Measurements from ENCODE around the gene C6orf89. TPM values are rescaled to one million over a fixed set of nuclear protein-coding genes. Genes with fewer than 3 reads are reported as not detected.
"Not testable (repeated sequence)": the region's sequence is repeated elsewhere in the genome, so short reads cannot be mapped to it uniquely, and the experiment has no call there.

Gene C6orf89
- total RNA-seq, 1 experiment from 2014 or later, result 36.9 TPM

- no TSS peak for BruUV-seq (replicated peaks)
- CTCF ChIA-PET, result interaction anchor here (0.7 to 2.4 kb wide), 4 partner anchors 25 to 132 kb away, joined by 3 to 12 read pairs (median 6); no protein-coding TSS in a partner anchor
- TF ChIP-seq CTCF (IDR thresholded peaks at IDR 0.05; ENCODE audit: unreplicated experiment), result no peak
- Mint-ChIP-seq H3K27me3 (ENCODE audit: insufficient read depth, unreplicated experiment) (no peaks in the 10 kb centered on the region), H3K27ac (ENCODE audit: low read depth, unreplicated experiment) (no peak overlapping the region), H3K4me3 (ENCODE audit: unreplicated experiment) (no peak overlapping the region), H3K9me3 (ENCODE audit: unreplicated experiment) (no peaks in the 10 kb centered on the region), H3K36me3 (ENCODE audit: insufficient read depth, unreplicated experiment) (peaks cover 21% of the 10 kb centered on the region), H3K4me1 (ENCODE audit: insufficient read depth, unreplicated experiment) (peaks cover 17% of the 10 kb centered on the region)
- intact Hi-C loops (cut with micrococcal nuclease), result loop anchor here (10.0 kb wide), 1 partner anchor 326 kb away; no protein-coding TSS in a partner anchor
- DNase-seq (ENCODE audit: unreplicated experiment), result no peak
- POLR2A ChIA-PET, result interaction anchor here (0.8 to 2.3 kb wide), 5 partner anchors 10 to 129 kb away, joined by 3 to 9 read pairs (median 3); partner anchors contain the start of genes MTCH1 and PPIL1
Observed at GRCh38 chr6:36888654-36889481, 3.1 kb downstream of the C6orf89 start.

DNA sequence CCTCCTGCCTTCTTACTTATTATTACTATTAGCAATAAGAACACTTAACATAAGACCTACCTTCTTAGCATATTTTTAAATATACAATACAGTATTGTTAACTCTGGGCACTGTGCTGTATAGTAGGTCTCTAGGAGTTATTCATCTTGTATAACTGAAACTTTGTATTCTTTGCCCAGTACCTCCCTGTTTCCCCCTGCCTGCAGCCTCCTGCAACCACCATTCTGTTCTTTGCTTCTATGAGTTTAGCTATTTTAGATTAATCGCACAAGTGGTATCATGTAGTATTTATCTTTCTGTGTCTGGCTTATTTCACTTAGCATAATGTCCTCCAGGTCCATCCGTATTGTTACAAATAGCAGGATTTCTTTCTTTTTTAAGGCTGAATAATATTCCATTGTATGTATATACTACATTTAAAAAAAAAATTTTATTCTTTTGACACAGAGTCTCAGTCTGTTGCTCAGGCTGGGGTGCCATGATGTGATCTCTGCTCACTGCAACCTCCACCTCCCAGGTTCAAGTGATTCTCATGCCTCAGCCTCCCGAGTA is 4.4 kb downstream of the C6orf89 start:
- ChIA-PET POLR2A (interaction anchor here (0.6 to 2.3 kb wide), 3 partner anchors 16 to 96 kb away, joined by 3 to 9 read pairs (median 4); partner anchors contain the start of gene PPIL1), CTCF (interaction anchor here (0.6 to 2.4 kb wide), 4 partner anchors 9 to 128 kb away, joined by 3 to 12 read pairs (median 5); no protein-coding TSS in a partner anchor)
- Mint-ChIP-seq H3K36me3 (ENCODE audit: insufficient read depth, unreplicated experiment) (peaks cover 21% of the 10 kb centered on the region), H3K27me3 (ENCODE audit: insufficient read depth, unreplicated experiment) (no peaks in the 10 kb centered on the region), H3K4me1 (ENCODE audit: insufficient read depth, unreplicated experiment) (peaks cover 23% of the 10 kb centered on the region), H3K9me3 (ENCODE audit: unreplicated experiment) (no peaks in the 10 kb centered on the region), H3K4me3 (ENCODE audit: unreplicated experiment) (no peak overlapping the region), H3K27ac (ENCODE audit: low read depth, unreplicated experiment) (no peak overlapping the region)
- no TSS peak for BruUV-seq (replicated peaks)
- intact Hi-C loops (cut with micrococcal nuclease), result no loop called here
- DNase-seq (ENCODE audit: unreplicated experiment), result no peak
- TF ChIP-seq CTCF (IDR thresholded peaks at IDR 0.05; ENCODE audit: unreplicated experiment), result no peak

DNA sequence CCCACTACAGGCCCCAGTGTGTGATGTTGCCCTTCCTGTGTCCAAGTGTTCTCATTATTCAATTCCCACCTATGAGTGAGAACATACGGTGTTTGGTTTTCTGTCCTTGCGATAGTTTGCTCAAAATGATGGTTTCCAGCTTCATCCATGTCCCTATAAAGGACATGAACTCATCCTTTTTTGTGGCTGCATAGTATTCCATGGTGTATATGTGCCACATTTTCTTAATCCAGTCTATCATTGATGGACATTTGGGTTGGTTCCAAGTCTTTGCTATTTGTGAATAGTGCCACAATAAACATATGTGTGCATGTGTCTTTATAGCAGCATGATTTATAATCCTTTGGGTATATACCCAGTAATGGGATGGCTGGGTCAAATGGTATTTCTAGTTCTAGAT is 5.4 kb downstream of the C6orf89 start:
- H3K4me1 Mint-ChIP-seq (ENCODE audit: insufficient read depth, unreplicated experiment), result peaks cover 23% of the 10 kb centered on the region
- H3K9me3 Mint-ChIP-seq (ENCODE audit: unreplicated experiment); intact Hi-C loops (cut with micrococcal nuclease); BruUV-seq (replicated peaks); H3K27ac Mint-ChIP-seq (ENCODE audit: low read depth, unreplicated experiment); H3K27me3 Mint-ChIP-seq (ENCODE audit: insufficient read depth, unreplicated experiment); H3K4me3 Mint-ChIP-seq (ENCODE audit: unreplicated experiment); DNase-seq (ENCODE audit: unreplicated experiment): not testable (repeated sequence)
- CTCF ChIA-PET, result interaction anchor here (1.1 kb wide), 1 partner anchor 130 kb away, joined by 5 read pairs; no protein-coding TSS in a partner anchor
- POLR2A ChIA-PET, result interaction anchor here (1.4 kb wide), 1 partner anchor 21 kb away, joined by 3 read pairs; no protein-coding TSS in a partner anchor
- peaks cover 21% of the 10 kb centered on the region for H3K36me3 Mint-ChIP-seq (ENCODE audit: insufficient read depth, unreplicated experiment)

DNA sequence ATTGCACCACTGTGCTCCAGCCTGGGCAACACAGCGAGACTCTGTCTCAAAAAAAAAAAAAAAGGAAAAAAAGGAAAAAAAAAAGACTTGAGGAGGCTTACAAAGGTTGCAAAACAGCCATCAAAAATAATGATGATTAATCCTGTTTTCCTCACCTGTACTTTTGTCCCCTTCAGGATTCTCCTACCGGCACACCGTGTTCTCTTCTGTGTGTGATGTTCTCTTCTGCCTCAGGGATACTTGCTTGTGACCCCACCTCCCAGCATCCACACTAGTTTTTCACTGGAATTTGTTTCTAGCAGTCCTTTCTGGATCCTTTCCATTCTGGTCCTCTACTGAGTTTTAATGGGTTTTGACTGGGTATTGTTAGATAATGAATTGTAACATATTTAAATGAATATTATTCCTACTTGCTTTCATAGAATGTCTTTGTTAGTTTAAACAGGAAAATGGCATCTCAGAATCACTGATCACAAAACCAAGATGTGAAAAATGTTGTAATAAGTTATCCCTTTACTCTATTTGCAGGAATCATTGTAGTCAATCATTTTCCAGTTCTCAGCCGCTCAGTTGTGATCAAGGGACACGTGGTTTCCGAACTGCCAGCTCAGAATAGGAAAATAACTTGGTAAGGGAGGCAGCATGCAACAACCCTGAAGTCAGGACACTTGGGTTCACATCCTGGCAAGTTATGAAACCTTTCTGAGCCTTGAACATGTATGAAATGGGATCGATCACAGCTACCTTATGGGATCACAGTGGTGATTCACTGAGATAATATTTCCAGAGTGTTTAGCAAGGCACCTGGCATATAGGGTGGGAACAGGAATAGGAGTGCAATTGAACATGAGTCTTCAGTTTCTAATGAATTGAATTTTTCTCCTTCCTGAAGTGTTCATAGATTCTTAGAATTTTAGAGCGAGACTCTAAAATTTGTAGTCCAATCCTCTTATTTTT is 8.5 kb downstream of the C6orf89 start:
- no peaks in the 10 kb centered on the region for H3K27me3 Mint-ChIP-seq (ENCODE audit: insufficient read depth, unreplicated experiment)
- no peaks in the 10 kb centered on the region for H3K9me3 Mint-ChIP-seq (ENCODE audit: unreplicated experiment)
- no TSS peak for BruUV-seq (replicated peaks)
- ChIA-PET POLR2A (interaction anchor here (0.6 to 1.6 kb wide), 5 partner anchors 12 to 124 kb away, joined by 3 to 7 read pairs (median 4); partner anchors contain the start of gene PPIL1), CTCF (interaction anchor here (0.7 to 1.9 kb wide), 3 partner anchors 9 to 124 kb away, joined by 3 to 9 read pairs (median 5); partner anchors contain the start of gene C6orf89)
- intact Hi-C loops (cut with micrococcal nuclease), result no loop called here
- DNase-seq (ENCODE audit: unreplicated experiment), result no peak
- no peak for TF ChIP-seq CTCF (IDR thresholded peaks at IDR 0.05; ENCODE audit: unreplicated experiment)
- peaks cover 21% of the 10 kb centered on the region for H3K36me3 Mint-ChIP-seq (ENCODE audit: insufficient read depth, unreplicated experiment)
- peaks cover 8% of the 10 kb centered on the region for H3K4me1 Mint-ChIP-seq (ENCODE audit: insufficient read depth, unreplicated experiment)
- no peak overlapping the region for H3K27ac Mint-ChIP-seq (ENCODE audit: low read depth, unreplicated experiment)
- H3K4me3 Mint-ChIP-seq (ENCODE audit: unreplicated experiment), result no peak overlapping the region
